ENCODE measurements around the gene IL4I1. TPM values are rescaled to one million over a fixed set of nuclear protein-coding genes. Genes with fewer than 3 reads are reported as not detected.

Gene IL4I1
- total RNA-seq, 1 experiment from 2014 or later, result 0.61 TPM

DNA sequence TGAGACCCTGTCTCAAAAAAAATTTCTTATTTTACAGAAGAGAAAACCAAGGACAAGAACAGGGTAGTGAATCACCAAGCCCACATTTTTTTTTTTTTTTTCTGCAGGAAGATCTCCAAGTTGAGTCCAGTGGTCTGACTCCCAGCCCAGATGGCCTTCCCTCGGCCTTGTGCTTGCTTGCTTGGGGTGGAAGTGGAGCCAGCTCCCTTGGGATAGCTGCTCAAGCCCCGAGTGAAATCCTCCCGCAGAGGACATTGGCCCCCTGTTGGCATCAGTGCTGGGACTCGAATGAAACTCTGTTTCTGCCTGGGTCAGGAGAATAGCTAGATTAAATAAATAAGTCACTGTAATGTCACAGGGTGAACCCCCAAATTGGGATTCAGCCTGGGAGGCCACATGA, 42.0 kb upstream of the IL4I1 start:
- Histone ChIP-seq H4K20me1 (ENCODE audit: control insufficient read depth, insufficient read depth, insufficient read length) (no peaks in the 10 kb centered on the region), H2BK20ac (ENCODE audit: low read depth, low read length, poor library complexity, severe bottlenecking) (no peak overlapping the region), H2BK120ac (ENCODE audit: low read depth, low read length, poor library complexity, severe bottlenecking) (no peak overlapping the region), H3K18ac (ENCODE audit: insufficient read length, low read depth, low read length) (no peak overlapping the region), H3K27ac (ENCODE audit: insufficient read length, low read depth, low read length) (no peak overlapping the region), H3K79me1 (ENCODE audit: insufficient read depth, low read depth, low read length, poor library complexity, severe bottlenecking) (no peaks in the 10 kb centered on the region), H3K56ac (ENCODE audit: insufficient read length, low read depth, low read length) (no peak overlapping the region), H2AFZ (ENCODE audit: low read length) (no peak overlapping the region), H4K91ac (ENCODE audit: insufficient read length, low read depth, low read length) (no peak overlapping the region), H3K23ac (ENCODE audit: insufficient read length, low read depth, low read length) (no peak overlapping the region), H3K4me1 (ENCODE audit: insufficient read depth, low read length) (no peaks in the 10 kb centered on the region), H3K9me3 (ENCODE audit: control insufficient read depth, low read depth, low read length) (no peaks in the 10 kb centered on the region), H3K23me2 (ENCODE audit: insufficient read length, low read depth, low read length, poor library complexity, severe bottlenecking) (no peaks in the 10 kb centered on the region), H3K4ac (ENCODE audit: low read depth, low read length) (no peak overlapping the region), H2BK12ac (ENCODE audit: insufficient read length, low read depth, low read length) (no peak overlapping the region), H3K27me3 (ENCODE audit: insufficient read depth, low read length) (no peaks in the 10 kb centered on the region), H3K79me2 (ENCODE audit: insufficient read depth, low read length) (no peaks in the 10 kb centered on the region), H2BK5ac (ENCODE audit: insufficient read length, low read length) (no peak overlapping the region), H3K9ac (ENCODE audit: extremely low read depth, insufficient read length, low read length) (no peak overlapping the region), H2AK5ac (ENCODE audit: insufficient read length, low read length) (no peak overlapping the region), H4K5ac (ENCODE audit: insufficient read length, low read depth, low read length) (no peak overlapping the region), H2BK15ac (ENCODE audit: low read depth, low read length) (no peak overlapping the region), H3K4me2 (ENCODE audit: insufficient read depth, insufficient read length, low read length) (no peak overlapping the region), H4K8ac (replicated peaks; ENCODE audit: insufficient read length, low read depth, low read length) (no peak overlapping the region), H3K14ac (ENCODE audit: insufficient read depth, low read length) (no peak overlapping the region), H3T11ph (ENCODE audit: low read length) (no peak overlapping the region)
- Mint-ChIP-seq H3K36me3 (ENCODE audit: insufficient read depth in 1 of 3, low read depth in 3 of 3) (peaks cover 0 to 1% (median under 1%) of the 10 kb centered on the region in 3 experiments; a peak in 1 of 7 replicates), H3K27me3 (ENCODE audit: low read depth) (peaks cover 12% of the 10 kb centered on the region), H3K4me3 (no peak overlapping the region), H3K9me3 (no peaks in the 10 kb centered on the region), H3K4me1 (0 out of 4 replicates have a peak, but pooled peaks cover 0 to 1% of the 10 kb centered on the region in 2 experiments), H3K27ac (no peak overlapping the region)
- no CpG with 5 or more reads among the region's 4 CpGs for WGBS (ENCODE audit: extremely low coverage, insufficient read length, low lambda C conversion rate)
- TF ChIP-seq, protein P1, sequence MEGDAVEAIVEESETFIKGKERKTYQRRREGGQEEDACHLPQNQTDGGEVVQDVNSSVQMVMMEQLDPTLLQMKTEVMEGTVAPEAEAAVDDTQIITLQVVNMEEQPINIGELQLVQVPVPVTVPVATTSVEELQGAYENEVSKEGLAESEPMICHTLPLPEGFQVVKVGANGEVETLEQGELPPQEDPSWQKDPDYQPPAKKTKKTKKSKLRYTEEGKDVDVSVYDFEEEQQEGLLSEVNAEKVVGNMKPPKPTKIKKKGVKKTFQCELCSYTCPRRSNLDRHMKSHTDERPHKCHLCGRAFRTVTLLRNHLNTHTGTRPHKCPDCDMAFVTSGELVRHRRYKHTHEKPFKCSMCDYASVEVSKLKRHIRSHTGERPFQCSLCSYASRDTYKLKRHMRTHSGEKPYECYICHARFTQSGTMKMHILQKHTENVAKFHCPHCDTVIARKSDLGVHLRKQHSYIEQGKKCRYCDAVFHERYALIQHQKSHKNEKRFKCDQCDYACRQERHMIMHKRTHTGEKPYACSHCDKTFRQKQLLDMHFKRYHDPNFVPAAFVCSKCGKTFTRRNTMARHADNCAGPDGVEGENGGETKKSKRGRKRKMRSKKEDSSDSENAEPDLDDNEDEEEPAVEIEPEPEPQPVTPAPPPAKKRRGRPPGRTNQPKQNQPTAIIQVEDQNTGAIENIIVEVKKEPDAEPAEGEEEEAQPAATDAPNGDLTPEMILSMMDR (conservative IDR thresholded peaks at IDR 0.05), result no peak
- no peak for DNase-seq

Measured in H9 (cell line).